ENCODE measurements around the gene OSBP.

GRCh38 chr11:59600636-59601035 lies 14.9 kb downstream of the OSBP start:
- TF ChIP-seq CTCF (IDR thresholded peaks at IDR 0.05) (no peak), JUN (IDR thresholded peaks at IDR 0.05) (no peak), POLR2A (IDR thresholded peaks at IDR 0.05; ENCODE audit: low read length) (no peak), EP300 (IDR thresholded peaks at IDR 0.05) (no peak), CEBPB (IDR thresholded peaks at IDR 0.05) (no peak), REST (IDR thresholded peaks at IDR 0.05) (no peak), NFE2L2 (conservative IDR thresholded peaks at IDR 0.05; ENCODE audit: low read length) (no peak), RCOR1 (IDR thresholded peaks at IDR 0.05; ENCODE audit: low read depth, low read length) (no peak), CHD4 (IDR thresholded peaks at IDR 0.05; ENCODE audit: borderline replicate concordance) (no peak), MAX (IDR thresholded peaks at IDR 0.05) (no peak), BHLHE40 (IDR thresholded peaks at IDR 0.05; ENCODE audit: low read depth, low read length) (no peak), RARB (CRISPR knock-in tag; IDR thresholded peaks at IDR 0.05) (no peak), EHF (CRISPR knock-in tag; IDR thresholded peaks at IDR 0.05) (no peak)
